Osteoblast (primary cell): ENCODE results near the gene DRD1. TPM values are rescaled to one million over a fixed set of nuclear protein-coding genes. Genes with fewer than 3 reads are reported as not detected.

Source experiments
- DNase-seq: peaks from one replicate; pipeline ENCODE4 v3.0.0; 2011; ENCODE audit warnings: low spot score, mixed read lengths; ENCODE audit not compliant: insufficient read length; ENCODE audit errors: missing footprints
- H2AFZ ChIP-seq: 2 replicates; pipeline ENCODE4 v1.6.0; 2011; ENCODE audit warnings: mild to moderate bottlenecking, low read length
- H3K27ac ChIP-seq: 2 replicates; pipeline ENCODE4 v1.5.1; 2011; ENCODE audit warnings: mild to moderate bottlenecking, low read depth, low read length, moderate library complexity
- H3K27me3 ChIP-seq: 2 replicates; pipeline ENCODE4 v1.6.0; 2012; ENCODE audit warnings: mild to moderate bottlenecking, control low read depth, inconsistent platforms, low read length, moderate library complexity; ENCODE audit not compliant: insufficient read depth
- H3K36me3 ChIP-seq: 2 replicates; pipeline ENCODE4 v1.5.1; 2011; ENCODE audit warnings: mild to moderate bottlenecking, low read length, control low read depth, moderate library complexity; ENCODE audit not compliant: insufficient read depth
- H3K4me1 ChIP-seq: 2 replicates; pipeline ENCODE4 v1.5.1; 2011; ENCODE audit warnings: mild to moderate bottlenecking, low read length, control low read depth, moderate library complexity; ENCODE audit not compliant: insufficient read depth
- H3K4me2 ChIP-seq: 2 replicates; pipeline ENCODE4 v1.6.0; 2011; ENCODE audit warnings: mild to moderate bottlenecking, low read length; ENCODE audit not compliant: insufficient read depth
- H3K4me3 ChIP-seq: fragments of 200-600 bp; sonication (generic); 3 replicates; pipeline ENCODE4 v1.5.1; 2012; ENCODE audit warnings: mild to moderate bottlenecking, low read length, inconsistent platforms; ENCODE audit not compliant: insufficient read depth
- H3K79me2 ChIP-seq: 2 replicates; pipeline ENCODE4 v1.6.0; 2012; ENCODE audit warnings: mild to moderate bottlenecking, low read length, control low read depth, inconsistent platforms; ENCODE audit not compliant: insufficient read depth
- H3K9me3 ChIP-seq: 2 replicates; pipeline ENCODE4 v1.5.1; 2011; ENCODE audit warnings: low read depth, low read length, control low read depth
- H4K20me1 ChIP-seq: 2 replicates; pipeline ENCODE4 v1.6.0; 2012; ENCODE audit warnings: mild to moderate bottlenecking, low read length, control low read depth; ENCODE audit not compliant: insufficient read depth
- CTCF ChIP-seq: IDR thresholded peaks from 2 replicates; pipeline ENCODE4 v1.5.1; 2011; ENCODE audit warnings: mild to moderate bottlenecking, low read depth, low read length, moderate library complexity; ENCODE audit errors: extremely low read depth
- total RNA-seq: library from RNA; depleted of rRNA; stranded (reverse); fragments of >200 nt; gene quantifications from 2 replicates; pipeline ENCODE4 v1.2.3, GENCODE V29; 2012

DRD1 gene
- total RNA-seq, 1 donor, result under 0.01 TPM

DNA sequence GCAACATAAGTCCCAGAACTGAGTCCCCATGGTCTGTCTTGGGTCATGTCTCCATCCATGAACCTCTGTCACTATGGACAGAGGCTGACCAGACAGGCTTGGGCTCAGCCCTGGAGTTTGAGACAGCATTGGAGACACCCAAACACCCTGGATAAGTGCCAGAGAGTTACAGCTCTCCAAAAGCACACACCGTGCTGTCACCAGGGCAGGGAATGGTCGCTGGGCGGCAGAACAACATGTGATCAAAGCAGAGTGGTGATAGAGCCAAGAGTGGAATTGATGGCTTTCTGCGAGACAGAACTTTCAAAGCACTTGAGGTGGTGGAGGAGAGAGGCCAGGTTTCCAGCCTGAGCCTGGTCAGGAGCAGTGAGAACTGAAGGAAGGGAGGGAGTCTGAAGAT, 50.1 kb downstream of the DRD1 start:
- TF ChIP-seq CTCF, result no peak
- no peaks in the 10 kb centered on the region for H3K4me1 ChIP-seq

GRCh38 chr5:175392236-175392635, 51.7 kb downstream of the DRD1 start:
- H3K27me3 ChIP-seq, result no peaks in the 10 kb centered on the region
- DNase-seq, result no peak

More for the DNA sequence above, 50.1 kb downstream of the DRD1 start:
- no peak for DNase-seq
- no peaks in the 10 kb centered on the region for H4K20me1 ChIP-seq
- no peaks in the 10 kb centered on the region for H3K79me2 ChIP-seq
- H3K4me2 ChIP-seq, result no peak overlapping the region
- H3K27me3 ChIP-seq, result no peaks in the 10 kb centered on the region
- no peak overlapping the region for H3K4me3 ChIP-seq
- H3K36me3 ChIP-seq, result no peaks in the 10 kb centered on the region
- no peaks in the 10 kb centered on the region for H3K9me3 ChIP-seq
- H2AFZ ChIP-seq, result no peak overlapping the region
- no peak overlapping the region for H3K27ac ChIP-seq

DNA sequence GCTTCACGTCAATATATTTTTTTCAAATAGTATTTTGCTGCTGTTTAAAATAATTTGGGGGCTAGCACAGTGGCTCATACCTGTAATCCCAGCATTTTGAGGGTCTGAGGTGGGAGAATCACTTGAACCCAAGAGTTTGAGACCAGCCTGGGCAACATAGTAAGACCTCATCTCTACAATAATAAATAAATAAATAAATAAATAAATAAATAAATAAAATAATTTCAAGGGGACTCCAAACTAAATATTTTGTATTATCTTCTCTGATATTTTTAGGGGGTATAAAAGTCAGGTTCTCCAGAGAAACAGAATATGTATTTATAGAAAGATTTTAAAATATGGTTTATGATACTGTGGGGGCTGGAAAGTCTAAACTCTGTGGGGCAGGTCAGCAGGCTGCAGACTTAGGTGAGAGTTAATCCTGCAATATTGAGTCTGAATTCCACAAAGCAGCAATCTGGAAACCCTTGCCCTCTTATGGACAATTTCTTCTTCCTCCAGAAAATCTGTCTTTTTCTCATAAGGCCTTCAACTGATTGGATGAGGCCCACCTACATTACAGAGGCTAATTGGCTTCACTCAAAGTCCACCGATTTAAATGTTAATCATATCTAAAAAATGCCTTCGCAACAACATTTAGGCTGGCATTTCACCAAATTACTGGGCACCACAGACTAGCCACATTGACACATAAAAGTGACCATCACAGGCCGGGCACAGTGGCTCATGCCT, 53.5 kb downstream of the DRD1 start:
- no peak overlapping the region for H3K4me2 ChIP-seq
- no peaks in the 10 kb centered on the region for H3K9me3 ChIP-seq
- no peak overlapping the region for H3K27ac ChIP-seq
- H3K27me3 ChIP-seq, result no peaks in the 10 kb centered on the region
- DNase-seq, result no peak
- no peaks in the 10 kb centered on the region for H3K4me1 ChIP-seq
- no peak overlapping the region for H3K4me3 ChIP-seq
- no peaks in the 10 kb centered on the region for H3K79me2 ChIP-seq
- H2AFZ ChIP-seq, result no peak overlapping the region
- H4K20me1 ChIP-seq, result no peaks in the 10 kb centered on the region
- TF ChIP-seq CTCF, result no peak
- no peaks in the 10 kb centered on the region for H3K36me3 ChIP-seq

More at GRCh38 chr5:175392236-175392635, 51.7 kb downstream of the DRD1 start:
- no peak overlapping the region for H3K4me3 ChIP-seq
- H3K4me1 ChIP-seq, result no peaks in the 10 kb centered on the region
- no peak overlapping the region for H2AFZ ChIP-seq
- H4K20me1 ChIP-seq, result no peaks in the 10 kb centered on the region
- no peak overlapping the region for H3K27ac ChIP-seq
- no peaks in the 10 kb centered on the region for H3K79me2 ChIP-seq
- H3K36me3 ChIP-seq, result no peaks in the 10 kb centered on the region
- no peaks in the 10 kb centered on the region for H3K9me3 ChIP-seq
- no peak for TF ChIP-seq CTCF
- no peak overlapping the region for H3K4me2 ChIP-seq

Other genes starting within 250 kb of the DRD1 start
- gene SFXN1, start 34.4 kb upstream of the DRD1 start, total RNA-seq, result 38.3 and 40.9 TPM in 2 replicates
- 0.36 and 0.59 TPM in 2 replicates for gene HRH2, start 213.9 kb upstream of the DRD1 start, total RNA-seq